HepG2 (cell line): ENCODE data around the gene DBN1. TPM values are rescaled to one million over a fixed set of nuclear protein-coding genes. Genes with fewer than 3 reads are reported as not detected.

Source experiments
- ATAC-seq: fragments of 200-7000 bp; cut with Tn5 transposase; 3 replicates; pipeline ENCODE4 v1.9.1; 2020; ENCODE audit warnings: mild to moderate bottlenecking, moderate library complexity
- BruUV-seq: library from RNA; stranded (reverse); fragments of 400-500 nt; replicated peaks from 2 replicates; lab custom pipeline; 2021; lab: Mats Ljungman, UMichigan
- CTCF ChIA-PET: fragments of 300-600 bp; formaldehyde crosslinking; extraction: SDS; loops from one replicate; lab custom pipeline; 2021; ENCODE audit warnings: low total read pairs, inconsistent platforms, low intra/inter-chr PET ratio; lab: Yijun Ruan, JAX
- POLR2A ChIA-PET: fragments of 350-600 bp; sonication (Branson Sonifier 250); formaldehyde crosslinking; loops from one replicate; lab custom pipeline; 2020; ENCODE audit warnings: antibody characterized with exemption, inconsistent platforms; lab: Yijun Ruan, JAX
- DNase-seq: peaks from one replicate; pipeline ENCODE4 v3.0.0-alpha.2; 2015; ENCODE audit warnings: low spot score
- FAIRE-seq: peaks from 3 replicates; lab custom pipeline; 2011; peaks lifted over from hg19 to GRCh38; lab: Jason Lieb, UNC
- H2AFZ ChIP-seq: one replicate; pipeline ENCODE4 v1.6.1; 2011; ENCODE audit warnings: low read length, inconsistent platforms
- H3K27ac ChIP-seq: fragments of 300-600 bp; 3 replicates; pipeline ENCODE4 v1.8.0; 2011; ENCODE audit warnings: mixed run types, mild to moderate bottlenecking, mixed read lengths, low read length, inconsistent platforms; ENCODE audit not compliant: insufficient read depth; ENCODE audit errors: extremely low read length
- H3K27me3 ChIP-seq, 2 experiments: fragments of 200-600 bp in 1 of 2; 2 replicates in 1 of 2; 3 replicates in 1 of 2; pipeline versions ENCODE4 v1.6.0 to v1.8.0; 2011; ENCODE audit warnings: low read length in 2 of 2, mild to moderate bottlenecking in 2 of 2, moderate library complexity in 2 of 2, inconsistent platforms in 1 of 2; ENCODE audit not compliant: insufficient read depth in 2 of 2, control insufficient read depth in 1 of 2
- H3K36me3 ChIP-seq, 2 experiments: fragments of 200-600 bp in 1 of 2; replicated peaks in 1 of 2; 2 replicates in 1 of 2; 3 replicates in 1 of 2; pipeline versions ENCODE4 v1.5.1 to v1.8.0; 2011; ENCODE audit warnings: low read length in 2 of 2, inconsistent platforms in 1 of 2; ENCODE audit not compliant: insufficient read depth in 2 of 2, control insufficient read depth in 1 of 2
- H3K4me1 ChIP-seq: 2 replicates; pipeline ENCODE4 v1.5.1; 2012; ENCODE audit warnings: low read length, inconsistent platforms; ENCODE audit not compliant: insufficient read depth
- H3K4me2 ChIP-seq: 2 replicates; pipeline ENCODE4 v1.6.0; 2011; ENCODE audit warnings: low read depth, low read length, inconsistent platforms
- H3K4me3 ChIP-seq, 3 experiments: fragments of 200-600 bp in 1 of 3; sonication (generic), shearing (Covaris generic) in 1 of 3; replicated peaks in 1 of 3; 2 replicates each; pipeline ENCODE4 v1.5.1; 2011 to 2016; ENCODE audit warnings: low read length in 3 of 3, inconsistent platforms in 2 of 3, low read depth in 2 of 3, mild to moderate bottlenecking in 2 of 3, control low read depth in 1 of 3, mixed read lengths in 1 of 3; ENCODE audit not compliant: insufficient read depth in 1 of 3
- H3K79me2 ChIP-seq: one replicate; pipeline ENCODE4 v1.6.1; 2011; ENCODE audit warnings: low read length, inconsistent platforms; ENCODE audit not compliant: insufficient read depth
- H3K9ac ChIP-seq: 2 replicates; pipeline ENCODE4 v1.6.0; 2011; ENCODE audit warnings: mild to moderate bottlenecking, low read depth, low read length, inconsistent platforms; ENCODE audit not compliant: insufficient read depth
- H3K9me3 ChIP-seq: 2 replicates; pipeline ENCODE4 v1.5.1; 2012; ENCODE audit warnings: mild to moderate bottlenecking, low read length
- H4K20me1 ChIP-seq: 2 replicates; pipeline ENCODE4 v1.6.0; 2011; ENCODE audit warnings: inconsistent platforms, mild to moderate bottlenecking, low read length, moderate library complexity; ENCODE audit not compliant: insufficient read depth
- AGO2 ChIP-seq: fragments of 200-400 bp; formaldehyde crosslinking; optimal IDR thresholded peaks from 2 replicates; pipeline ENCODE3; 2017; ENCODE audit warnings: mild to moderate bottlenecking, low read depth, low read length, moderate library complexity
- ARNTL ChIP-seq: sonication (generic); formaldehyde crosslinking; IDR thresholded peaks from 2 replicates; pipeline ENCODE4 v1.4.0; 2020; ENCODE audit warnings: mild to moderate bottlenecking, missing genetic modification reagents
- ELF1 ChIP-seq: sonication (generic); formaldehyde crosslinking; IDR thresholded peaks from 2 replicates; pipeline ENCODE4 v1.4.0; 2020; ENCODE audit warnings: missing genetic modification reagents
- GATAD2A ChIP-seq: IDR thresholded peaks from 2 replicates; pipeline ENCODE4 v1.6.1; 2016
- HMG20A ChIP-seq: IDR thresholded peaks from 2 replicates; pipeline ENCODE4 v1.6.1; 2016; ENCODE audit warnings: borderline replicate concordance
- JUN ChIP-seq: sonication (generic); formaldehyde crosslinking; IDR thresholded peaks from 2 replicates; pipeline ENCODE4 v1.4.0; 2020; ENCODE audit warnings: mild to moderate bottlenecking, missing genetic modification reagents
- PITX1 ChIP-seq: sonication (generic); formaldehyde crosslinking; IDR thresholded peaks from 2 replicates; pipeline ENCODE4 v1.5.1; 2020; ENCODE audit warnings: mild to moderate bottlenecking, missing genetic modification reagents
- POLR2AphosphoS5 ChIP-seq: IDR thresholded peaks from 2 replicates; pipeline ENCODE4 v1.6.1; 2012; ENCODE audit warnings: low read depth, low read length
- POLR2G ChIP-seq: fragments of 200-400 bp; formaldehyde crosslinking; IDR thresholded peaks from 2 replicates; pipeline ENCODE4 v1.6.1; 2018; ENCODE audit warnings: mild to moderate bottlenecking, low read depth, low read length, moderate library complexity
- RARA ChIP-seq: IDR thresholded peaks from 2 replicates; pipeline ENCODE4 v1.6.1; 2016; ENCODE audit warnings: missing genetic modification reagents, missing compliant biosample characterization
- RBM22 ChIP-seq: fragments of 200-400 bp; formaldehyde crosslinking; optimal IDR thresholded peaks from 2 replicates; pipeline ENCODE3; 2017; ENCODE audit warnings: mild to moderate bottlenecking, low read length, moderate library complexity
- RXRB ChIP-seq: IDR thresholded peaks from 2 replicates; pipeline ENCODE4 v1.6.1; 2016; ENCODE audit warnings: borderline replicate concordance, missing genetic modification reagents, missing compliant biosample characterization
- SKI ChIP-seq: fragments of 450-650 bp; IDR thresholded peaks from one replicate; pipeline ENCODE4 v1.6.1; 2018; ENCODE audit warnings: mild to moderate bottlenecking; ENCODE audit not compliant: partially characterized antibody
- SP2 ChIP-seq: sonication (generic); formaldehyde crosslinking; IDR thresholded peaks from 2 replicates; pipeline ENCODE4 v1.5.1; 2020; ENCODE audit warnings: mild to moderate bottlenecking, missing genetic modification reagents
- TEAD2 ChIP-seq: sonication (generic); formaldehyde crosslinking; IDR thresholded peaks from 2 replicates; pipeline ENCODE4 v1.9.0; 2021; ENCODE audit warnings: missing genetic modification reagents
- THYN1 ChIP-seq: sonication (generic); formaldehyde crosslinking; IDR thresholded peaks from 2 replicates; pipeline ENCODE4 v1.8.1; 2023; ENCODE audit warnings: low read depth, mild to moderate bottlenecking, moderate library complexity, missing genetic modification reagents, borderline replicate concordance
- ZBTB42 ChIP-seq: sonication (generic); formaldehyde crosslinking; IDR thresholded peaks from 2 replicates; pipeline ENCODE4 v1.5.0; 2020; ENCODE audit warnings: mild to moderate bottlenecking, missing genetic modification reagents
- ZNF530 ChIP-seq: sonication (generic); formaldehyde crosslinking; IDR thresholded peaks from 2 replicates; pipeline ENCODE4 v1.5.0; 2020; ENCODE audit warnings: low read depth, mild to moderate bottlenecking, missing genetic modification reagents
- ZNF562 ChIP-seq: sonication (generic); formaldehyde crosslinking; IDR thresholded peaks from 2 replicates; pipeline ENCODE4 v1.8.0; 2022; ENCODE audit warnings: missing genetic modification reagents, borderline replicate concordance
- ZNF883 ChIP-seq: sonication (generic); formaldehyde crosslinking; IDR thresholded peaks from 2 replicates; pipeline ENCODE4 v1.5.1; 2020; ENCODE audit warnings: mild to moderate bottlenecking, missing genetic modification reagents; ENCODE audit errors: not compliant biosample characterization
- WGBS: methylation state at CpG from one replicate; pipeline ENCODE4 v1.1.6; 2017; ENCODE audit warnings: low lambda C conversion rate; 5-methylcytosine and 5-hydroxymethylcytosine counted together
- in situ Hi-C: cut with HindIII; loops from 2 replicates; pipeline ENCODE4 v1.10.0; 2017; ENCODE audit warnings: low pct_unique_long_range_greater_than_20kb; ENCODE audit not compliant: extremely low pct_ligation_motif_present
- intact Hi-C: fragments of 100-400 bp; cut with micrococcal nuclease; formaldehyde crosslinking; loops from one replicate; pipeline ENCODE4 v1.10.0; 2022; ENCODE audit not compliant: unreplicated experiment
- polyA plus RNA-seq, 8 experiments: library from polyadenylated mRNA; depleted of rRNA in 3 of 8; stranded (reverse) in 7 of 8; unstranded in 1 of 8; fragments of >200 nt; fragmentation: Illumina TruSeq in 4 of 8; extraction: Trizol in 4 of 8; gene quantifications; 2 replicates each; pipeline versions ENCODE4 v1.2.1 to v1.2.3, GENCODE V29; 2011 to 2016; ENCODE audit warnings: low read depth in 4 of 8, missing spikeins in 1 of 8, mixed read lengths in 1 of 8; ENCODE audit not compliant: insufficient read depth in 1 of 8
- total RNA-seq, 5 experiments: library from RNA; depleted of rRNA; stranded (reverse); fragments of >200 nt; fragmentation: Illumina TruSeq; extraction: Trizol; gene quantifications; 2 replicates each; pipeline ENCODE4 v1.2.3, GENCODE V29; 2016; ENCODE audit warnings: low read depth in 1 of 5
- TF ChIP-seq, protein P1 (sequence below): IDR thresholded peaks from 2 replicates; pipeline ENCODE4 v1.6.1; 2016; ENCODE audit warnings: low read depth
- TF ChIP-seq, protein P2 (sequence below): sonication (generic); formaldehyde crosslinking; IDR thresholded peaks from 2 replicates; pipeline ENCODE4 v1.5.1; 2020; ENCODE audit warnings: missing genetic modification reagents, mild to moderate bottlenecking, borderline replicate concordance
- TF ChIP-seq, protein P3 (sequence below): sonication (generic); formaldehyde crosslinking; conservative IDR thresholded peaks from 2 replicates; pipeline ENCODE4 v1.4.0; 2020; ENCODE audit warnings: missing genetic modification reagents

The DBN1 gene
- total and polyA plus RNA-seq, 2 of the 13 experiments (the other 11 are each of a cell fraction or from before 2014, with no cell fraction given), result 27.0 to 37.3 TPM

DNA sequence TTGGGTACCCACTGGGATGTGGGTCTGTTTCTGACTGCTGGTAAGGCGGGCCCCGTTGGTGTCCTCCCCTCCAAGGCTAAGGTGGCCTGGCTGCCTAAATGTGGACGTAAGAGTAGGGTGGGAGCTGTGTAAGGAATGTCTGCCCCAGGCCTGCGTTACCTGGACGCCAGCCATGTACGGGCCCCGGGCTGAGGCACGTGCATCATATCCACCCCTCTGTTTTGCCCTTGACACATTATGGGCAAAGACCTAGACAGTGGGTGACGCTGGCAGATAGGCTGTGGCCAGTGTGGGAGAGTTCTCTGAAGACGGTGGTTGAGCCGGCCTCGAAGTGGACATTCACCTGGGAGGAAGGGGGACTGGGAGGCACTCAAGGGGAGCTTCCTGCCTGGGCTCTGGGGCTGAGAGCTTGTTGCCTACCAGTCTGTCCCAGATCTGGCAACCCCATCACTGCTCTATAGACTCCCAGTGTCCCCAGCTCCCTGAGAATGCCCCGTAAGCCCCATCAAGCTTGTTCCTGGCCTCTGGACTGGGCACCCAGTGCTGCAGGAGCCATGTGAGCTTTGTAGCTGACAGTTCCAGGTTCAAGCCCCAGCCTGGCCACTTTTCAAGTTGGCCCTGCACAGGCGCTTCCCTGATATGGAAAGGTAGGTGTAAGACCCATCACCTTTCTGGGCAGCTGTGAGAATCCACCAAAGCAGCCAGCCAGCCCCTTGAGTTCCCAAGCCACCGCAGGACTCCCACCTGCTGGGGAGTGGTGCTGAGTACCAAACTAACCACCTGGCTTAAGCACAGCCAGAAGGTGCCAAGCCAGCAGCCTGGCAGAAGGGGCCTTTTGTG is 30.1 kb downstream of the DBN1 start:
- no peak for FAIRE-seq
- CTCF ChIA-PET, result no interaction called here
- no peak for TF ChIP-seq SP2 (CRISPR knock-in tag)
- no peak for TF ChIP-seq ZBTB42
- peak; percentile 30 for TF ChIP-seq RBM22
- TF ChIP-seq THYN1 (CRISPR knock-in tag), result no peak
- TF ChIP-seq POLR2G, result peak; percentile 29
- no peak for TF ChIP-seq TEAD2
- TF ChIP-seq, protein P1, sequence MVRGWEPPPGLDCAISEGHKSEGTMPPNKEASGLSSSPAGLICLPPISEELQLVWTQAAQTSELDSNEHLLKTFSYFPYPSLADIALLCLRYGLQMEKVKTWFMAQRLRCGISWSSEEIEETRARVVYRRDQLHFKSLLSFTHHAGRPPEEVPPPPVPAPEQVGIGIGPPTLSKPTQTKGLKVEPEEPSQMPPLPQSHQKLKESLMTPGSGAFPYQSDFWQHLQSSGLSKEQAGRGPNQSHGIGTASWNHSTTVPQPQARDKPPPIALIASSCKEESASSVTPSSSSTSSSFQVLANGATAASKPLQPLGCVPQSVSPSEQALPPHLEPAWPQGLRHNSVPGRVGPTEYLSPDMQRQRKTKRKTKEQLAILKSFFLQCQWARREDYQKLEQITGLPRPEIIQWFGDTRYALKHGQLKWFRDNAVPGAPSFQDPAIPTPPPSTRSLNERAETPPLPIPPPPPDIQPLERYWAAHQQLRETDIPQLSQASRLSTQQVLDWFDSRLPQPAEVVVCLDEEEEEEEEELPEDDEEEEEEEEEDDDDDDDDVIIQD (CRISPR knock-in tag), result no peak
- no peak for TF ChIP-seq ELF1 (CRISPR knock-in tag)
- TF ChIP-seq RXRB (CRISPR knock-in tag), result no peak
- peak; percentile 37 for TF ChIP-seq AGO2
- TF ChIP-seq, protein P2, sequence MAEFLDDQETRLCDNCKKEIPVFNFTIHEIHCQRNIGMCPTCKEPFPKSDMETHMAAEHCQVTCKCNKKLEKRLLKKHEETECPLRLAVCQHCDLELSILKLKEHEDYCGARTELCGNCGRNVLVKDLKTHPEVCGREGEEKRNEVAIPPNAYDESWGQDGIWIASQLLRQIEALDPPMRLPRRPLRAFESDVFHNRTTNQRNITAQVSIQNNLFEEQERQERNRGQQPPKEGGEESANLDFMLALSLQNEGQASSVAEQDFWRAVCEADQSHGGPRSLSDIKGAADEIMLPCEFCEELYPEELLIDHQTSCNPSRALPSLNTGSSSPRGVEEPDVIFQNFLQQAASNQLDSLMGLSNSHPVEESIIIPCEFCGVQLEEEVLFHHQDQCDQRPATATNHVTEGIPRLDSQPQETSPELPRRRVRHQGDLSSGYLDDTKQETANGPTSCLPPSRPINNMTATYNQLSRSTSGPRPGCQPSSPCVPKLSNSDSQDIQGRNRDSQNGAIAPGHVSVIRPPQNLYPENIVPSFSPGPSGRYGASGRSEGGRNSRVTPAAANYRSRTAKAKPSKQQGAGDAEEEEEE (CRISPR knock-in tag), result no peak
- no peak for TF ChIP-seq ARNTL (CRISPR knock-in tag)
- no peak for TF ChIP-seq ZNF530 (CRISPR knock-in tag)
- no peak for TF ChIP-seq ZNF562
- no peak for TF ChIP-seq PITX1 (CRISPR knock-in tag)
- no peak for TF ChIP-seq SKI
- TF ChIP-seq POLR2AphosphoS5, result no peak
- no peak for TF ChIP-seq ZNF883 (CRISPR knock-in tag)
- TF ChIP-seq HMG20A (CRISPR knock-in tag), result no peak
- no peak for TF ChIP-seq JUN
- TF ChIP-seq, protein P3, sequence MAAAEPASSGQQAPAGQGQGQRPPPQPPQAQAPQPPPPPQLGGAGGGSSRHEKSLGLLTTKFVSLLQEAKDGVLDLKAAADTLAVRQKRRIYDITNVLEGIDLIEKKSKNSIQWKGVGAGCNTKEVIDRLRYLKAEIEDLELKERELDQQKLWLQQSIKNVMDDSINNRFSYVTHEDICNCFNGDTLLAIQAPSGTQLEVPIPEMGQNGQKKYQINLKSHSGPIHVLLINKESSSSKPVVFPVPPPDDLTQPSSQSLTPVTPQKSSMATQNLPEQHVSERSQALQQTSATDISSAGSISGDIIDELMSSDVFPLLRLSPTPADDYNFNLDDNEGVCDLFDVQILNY (CRISPR knock-in tag), result no peak
- no peak for TF ChIP-seq RARA
- no peak for TF ChIP-seq GATAD2A (CRISPR knock-in tag)

More for the DNA sequence above, 30.1 kb downstream of the DBN1 start:
- peaks cover 0 to 13% of the 10 kb centered on the region in 2 experiments; a peak in 2 of 5 replicates for H3K36me3 ChIP-seq
- peaks cover 2% of the 10 kb centered on the region; the same call in 1 of the 2 replicates for H4K20me1 ChIP-seq
- H3K27ac ChIP-seq, result no peak overlapping the region
- POLR2A ChIA-PET, result interaction anchor here (1.5 to 3.3 kb wide), 3 partner anchors 12 to 16 kb away, joined by 4 to 19 read pairs (median 8); partner anchors contain the start of gene GRK6
- no peak for ATAC-seq
- in situ Hi-C loops (no loop called here), intact Hi-C loops (no loop called here)
- H3K27me3 ChIP-seq, result no peaks in the 10 kb centered on the region
- H3K9me3 ChIP-seq, result no peaks in the 10 kb centered on the region
- 100% methylated on average over 8 of the region's 15 CpGs for WGBS
- no peak overlapping the region for H3K4me2 ChIP-seq
- no peak overlapping the region for H2AFZ ChIP-seq
- H3K4me1 ChIP-seq, result peaks cover 31% of the 10 kb centered on the region
- no peak overlapping the region for H3K4me3 ChIP-seq
- no peak for DNase-seq
- no peaks in the 10 kb centered on the region for H3K79me2 ChIP-seq
- H3K9ac ChIP-seq, result no peak overlapping the region
- BruUV-seq, result no TSS peak
